Fibroblast of lung (primary cell): ENCODE measurements around the gene PPP1R1A. TPM values are rescaled to one million over a fixed set of nuclear protein-coding genes. Genes with fewer than 3 reads are reported as not detected.

Source experiments
- DNase-seq, 2 donors: peaks; one replicate each; pipeline versions ENCODE4 v3.0.0 to v3.0.0-alpha.2; 2010; ENCODE audit warnings: low read depth in 2 of 2
- H2AFZ ChIP-seq: 2 replicates; pipeline ENCODE4 v1.5.1; 2012; ENCODE audit warnings: low read length, control low read depth, inconsistent platforms
- H3K27ac ChIP-seq: 2 replicates; pipeline ENCODE4 v1.5.1; 2011; ENCODE audit warnings: low read length, control low read depth; ENCODE audit not compliant: insufficient read depth
- H3K27me3 ChIP-seq: 2 replicates; pipeline ENCODE4 v1.5.1; 2011; ENCODE audit warnings: mild to moderate bottlenecking, low read length; ENCODE audit not compliant: control insufficient read depth, insufficient read depth
- H3K36me3 ChIP-seq: 2 replicates; pipeline ENCODE4 v1.5.1; 2011; ENCODE audit warnings: low read length; ENCODE audit not compliant: control insufficient read depth, insufficient read depth
- H3K4me1 ChIP-seq: 2 replicates; pipeline ENCODE4 v1.5.1; 2011; ENCODE audit warnings: low read length; ENCODE audit not compliant: control insufficient read depth, insufficient read depth; ENCODE audit errors: extremely low read depth
- H3K4me2 ChIP-seq: 2 replicates; pipeline ENCODE4 v1.5.1; 2011; ENCODE audit warnings: low read length, control low read depth; ENCODE audit not compliant: insufficient read depth; ENCODE audit errors: extremely low read depth
- H3K4me3 ChIP-seq, 4 experiments: fragments of 200-600 bp in 1 of 4; sonication (generic) in 1 of 4; replicated peaks in 1 of 4; 2 replicates each; pipeline ENCODE4 v1.5.1; 2011 to 2016; ENCODE audit warnings: low read length in 4 of 4, low read depth in 3 of 4, mild to moderate bottlenecking in 3 of 4, control low read depth in 2 of 4, inconsistent platforms in 1 of 4, mixed read lengths in 1 of 4; ENCODE audit not compliant: insufficient read depth in 1 of 4; ENCODE audit errors: control extremely low read depth in 1 of 4
- H3K79me2 ChIP-seq: 2 replicates; pipeline ENCODE4 v1.5.1; 2012; ENCODE audit warnings: mild to moderate bottlenecking, low read length, inconsistent platforms; ENCODE audit not compliant: control insufficient read depth, insufficient read depth
- H3K9ac ChIP-seq: 2 replicates; pipeline ENCODE4 v1.5.1; 2011; ENCODE audit warnings: mild to moderate bottlenecking, low read length, control low read depth; ENCODE audit not compliant: insufficient read depth
- H3K9me3 ChIP-seq: 2 replicates; pipeline ENCODE4 v1.5.1; 2012; ENCODE audit warnings: low read depth, low read length; ENCODE audit not compliant: control insufficient read depth, insufficient read depth
- H4K20me1 ChIP-seq: 2 replicates; pipeline ENCODE4 v1.5.1; 2011; ENCODE audit warnings: low read length; ENCODE audit not compliant: control insufficient read depth, insufficient read depth; ENCODE audit errors: extremely low read depth
- CTCF ChIP-seq, 2 donors: IDR thresholded peaks in 1 of 2; conservative IDR thresholded peaks in 1 of 2; 1 replicate in 1 of 2; 2 replicates in 1 of 2; pipeline ENCODE4 v1.5.1; 2011 to 2012; ENCODE audit warnings: low read length in 2 of 2, control low read depth in 1 of 2, inconsistent platforms in 1 of 2, low read depth in 1 of 2, mild to moderate bottlenecking in 1 of 2
- EZH2 ChIP-seq: IDR thresholded peaks from 2 replicates; pipeline ENCODE4 v1.5.1; 2012; ENCODE audit warnings: low read length, control low read depth, mild to moderate bottlenecking; ENCODE audit errors: missing control alignments
- polyA plus RNA-seq, 2 donors: library from polyadenylated mRNA; depleted of rRNA in 1 of 2; stranded (reverse) in 1 of 2; unstranded in 1 of 2; fragments of >200 nt; gene quantifications; 2 replicates each; pipeline ENCODE4 v1.2.1, GENCODE V29; 2011 to 2012; ENCODE audit warnings: missing spikeins in 1 of 2
- total RNA-seq: library from RNA; depleted of rRNA; stranded (reverse); fragments of >200 nt; gene quantifications from 2 replicates; pipeline ENCODE4 v1.2.1, GENCODE V29; 2014

The PPP1R1A gene
- total and polyA plus RNA-seq, 2 donors (not counting 1 experiment from before 2014, with no cell fraction given) = not detected

- no peaks in the 10 kb centered on the region for H3K9me3 ChIP-seq
- no peak overlapping the region for H3K9ac ChIP-seq
- no peaks in the 10 kb centered on the region for H3K4me1 ChIP-seq
- peaks cover 37% of the 10 kb centered on the region for H3K27me3 ChIP-seq
- no peak overlapping the region for H3K4me3 ChIP-seq
- H3K36me3 ChIP-seq = no peaks in the 10 kb centered on the region
- no peaks in the 10 kb centered on the region for H4K20me1 ChIP-seq
- H2AFZ ChIP-seq = no peak overlapping the region
- H3K27ac ChIP-seq = no peak overlapping the region
- peak; percentile 13 to 25 for DNase-seq
- no peaks in the 10 kb centered on the region for H3K79me2 ChIP-seq
- no peak overlapping the region for H3K4me2 ChIP-seq
- TF ChIP-seq EZH2 (no peak), CTCF (conservative IDR thresholded peaks at IDR 0.05 in 1 of 2, IDR thresholded peaks at IDR 0.05 in 1 of 2; ENCODE audit: low read depth in 1 of 2, low read length in 2 of 2) (no peak)
Measured at GRCh38 chr12:54592316-54592715, 3.9 kb upstream of the PPP1R1A start.

GRCh38 chr12:54590978-54591591, 2.6 kb upstream of the PPP1R1A start:
- no peaks in the 10 kb centered on the region for H3K4me1 ChIP-seq
- H3K4me2 ChIP-seq = no peak overlapping the region
- H3K27me3 ChIP-seq = peaks cover 45% of the 10 kb centered on the region
- no peak overlapping the region for H3K27ac ChIP-seq
- no peaks in the 10 kb centered on the region for H3K79me2 ChIP-seq
- TF ChIP-seq EZH2 = no peak
- no peak for TF ChIP-seq CTCF (conservative IDR thresholded peaks at IDR 0.05 in 1 of 2, IDR thresholded peaks at IDR 0.05 in 1 of 2; ENCODE audit: low read depth in 1 of 2, low read length in 2 of 2)
- peak in 1 of 2 donors; percentile 17 for DNase-seq
- no peaks in the 10 kb centered on the region for H3K36me3 ChIP-seq
- H3K9ac ChIP-seq = no peak overlapping the region
- no peaks in the 10 kb centered on the region for H3K9me3 ChIP-seq
- no peaks in the 10 kb centered on the region for H4K20me1 ChIP-seq
- no peak overlapping the region for H2AFZ ChIP-seq
- H3K4me3 ChIP-seq = no peak overlapping the region

- Histone ChIP-seq H3K27me3 (peaks cover 52% of the 10 kb centered on the region), H3K9ac (no peak overlapping the region), H2AFZ (no peak overlapping the region), H3K4me2 (no peak overlapping the region), H3K4me1 (no peaks in the 10 kb centered on the region), H3K27ac (no peak overlapping the region), H3K4me3 (no peak overlapping the region), H4K20me1 (no peaks in the 10 kb centered on the region), H3K9me3 (no peaks in the 10 kb centered on the region), H3K36me3 (no peaks in the 10 kb centered on the region), H3K79me2 (no peaks in the 10 kb centered on the region)
- DNase-seq = no peak
- TF ChIP-seq EZH2 = no peak
- no peak for TF ChIP-seq CTCF (conservative IDR thresholded peaks at IDR 0.05 in 1 of 2, IDR thresholded peaks at IDR 0.05 in 1 of 2; ENCODE audit: low read depth in 1 of 2, low read length in 2 of 2)
Measured at GRCh38 chr12:54589964-54590363, 1.5 kb upstream of the PPP1R1A start.
